Measurements from ENCODE around the gene CMA1. TPM values are rescaled to one million over a fixed set of nuclear protein-coding genes. Genes with fewer than 3 reads are reported as not detected.
"Not testable (repeated sequence)": the region's sequence is repeated elsewhere in the genome, so short reads cannot be mapped to it uniquely, and the experiment has no call there.

Gene CMA1
- total RNA-seq (not detected), polyA plus RNA-seq (under 1 TPM in 1 of 2 donors, not detected in 1; 0.81 TPM)

DNA sequence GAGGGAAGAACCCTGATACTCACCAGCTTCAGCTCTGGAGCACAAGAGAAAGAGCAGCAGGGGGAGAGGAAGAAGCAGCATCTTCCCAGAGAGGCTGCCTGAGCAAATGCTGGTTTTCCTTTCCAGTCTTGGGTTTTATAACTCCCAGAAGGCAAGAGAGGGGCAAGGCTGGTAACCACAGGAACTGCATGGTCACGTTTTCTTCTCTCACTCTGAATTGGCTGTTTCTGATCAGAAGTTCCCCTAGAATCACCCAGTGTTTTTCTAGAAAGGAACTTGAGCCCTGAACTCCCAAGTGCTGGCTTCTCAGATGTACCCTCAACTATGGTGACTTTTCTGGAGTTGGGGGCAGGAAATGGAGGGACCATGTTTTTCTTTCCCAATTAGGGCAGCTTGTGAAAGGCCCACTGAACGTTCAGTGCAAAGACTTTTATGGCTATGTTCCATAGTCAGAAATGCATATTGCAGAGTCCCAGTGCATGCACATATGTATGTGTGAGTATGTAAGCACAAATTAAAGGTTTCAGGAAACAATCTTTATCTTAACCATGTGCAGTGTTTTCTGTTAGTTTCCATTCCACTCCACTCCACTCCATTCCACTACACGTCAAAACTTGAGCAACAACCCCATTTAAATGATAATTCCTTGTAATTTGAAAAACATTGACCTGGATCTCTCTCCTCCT, at the start of gene CMA1:
TSS of gene CMA1 (minus strand) at position 111 of the 686 bp plus-strand sequence. CDS start at position 81, 30 bp downstream.
- 40% methylated on average over 3 of the region's 3 CpGs for WGBS
- Histone ChIP-seq H3K4me1 (ENCODE audit: control insufficient read depth in 4 of 4, insufficient read depth in 4 of 4, low read length in 3 of 4) (no peaks in the 10 kb centered on the region), H3K36me3 (ENCODE audit: control insufficient read depth in 4 of 4, insufficient read depth in 3 of 4, low read depth in 1 of 4, low read length in 3 of 4) (no peaks in the 10 kb centered on the region), H3K27ac (ENCODE audit: low read depth in 1 of 2, low read length in 2 of 2) (no peak within 1 kb of the TSS), H3K9me3 (ENCODE audit: control insufficient read depth in 4 of 4, low read length in 3 of 4) (no peaks in the 10 kb centered on the region), H3K9ac (ENCODE audit: low read depth in 1 of 2, low read length in 2 of 2) (no peak within 1 kb of the TSS), H3K27me3 (ENCODE audit: control insufficient read depth in 4 of 4, insufficient read depth in 4 of 4, low read length in 3 of 4) (no peaks in the 10 kb centered on the region), H3K4me3 (ENCODE audit: low read depth in 1 of 3, low read length in 3 of 3) (no peak within 1 kb of the TSS)
- DNase-seq (ENCODE audit: low spot score) = no peak
- TF ChIP-seq JUND (IDR thresholded peaks at IDR 0.05) (no peak), HNF4A (conservative IDR thresholded peaks at IDR 0.05) (no peak), ATF3 (IDR thresholded peaks at IDR 0.05) (no peak), SP1 (IDR thresholded peaks at IDR 0.05) (no peak), RAD21 (IDR thresholded peaks at IDR 0.05) (no peak), YY1 (IDR thresholded peaks at IDR 0.05) (no peak), FOXA1 (IDR thresholded peaks at IDR 0.05) (no peak), GABPA (IDR thresholded peaks at IDR 0.05 in 1 of 2, conservative IDR thresholded peaks at IDR 0.05 in 1 of 2) (no peak)
- TF ChIP-seq, protein P1, sequence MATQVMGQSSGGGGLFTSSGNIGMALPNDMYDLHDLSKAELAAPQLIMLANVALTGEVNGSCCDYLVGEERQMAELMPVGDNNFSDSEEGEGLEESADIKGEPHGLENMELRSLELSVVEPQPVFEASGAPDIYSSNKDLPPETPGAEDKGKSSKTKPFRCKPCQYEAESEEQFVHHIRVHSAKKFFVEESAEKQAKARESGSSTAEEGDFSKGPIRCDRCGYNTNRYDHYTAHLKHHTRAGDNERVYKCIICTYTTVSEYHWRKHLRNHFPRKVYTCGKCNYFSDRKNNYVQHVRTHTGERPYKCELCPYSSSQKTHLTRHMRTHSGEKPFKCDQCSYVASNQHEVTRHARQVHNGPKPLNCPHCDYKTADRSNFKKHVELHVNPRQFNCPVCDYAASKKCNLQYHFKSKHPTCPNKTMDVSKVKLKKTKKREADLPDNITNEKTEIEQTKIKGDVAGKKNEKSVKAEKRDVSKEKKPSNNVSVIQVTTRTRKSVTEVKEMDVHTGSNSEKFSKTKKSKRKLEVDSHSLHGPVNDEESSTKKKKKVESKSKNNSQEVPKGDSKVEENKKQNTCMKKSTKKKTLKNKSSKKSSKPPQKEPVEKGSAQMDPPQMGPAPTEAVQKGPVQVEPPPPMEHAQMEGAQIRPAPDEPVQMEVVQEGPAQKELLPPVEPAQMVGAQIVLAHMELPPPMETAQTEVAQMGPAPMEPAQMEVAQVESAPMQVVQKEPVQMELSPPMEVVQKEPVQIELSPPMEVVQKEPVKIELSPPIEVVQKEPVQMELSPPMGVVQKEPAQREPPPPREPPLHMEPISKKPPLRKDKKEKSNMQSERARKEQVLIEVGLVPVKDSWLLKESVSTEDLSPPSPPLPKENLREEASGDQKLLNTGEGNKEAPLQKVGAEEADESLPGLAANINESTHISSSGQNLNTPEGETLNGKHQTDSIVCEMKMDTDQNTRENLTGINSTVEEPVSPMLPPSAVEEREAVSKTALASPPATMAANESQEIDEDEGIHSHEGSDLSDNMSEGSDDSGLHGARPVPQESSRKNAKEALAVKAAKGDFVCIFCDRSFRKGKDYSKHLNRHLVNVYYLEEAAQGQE (IDR thresholded peaks at IDR 0.05) = no peak

DNA sequence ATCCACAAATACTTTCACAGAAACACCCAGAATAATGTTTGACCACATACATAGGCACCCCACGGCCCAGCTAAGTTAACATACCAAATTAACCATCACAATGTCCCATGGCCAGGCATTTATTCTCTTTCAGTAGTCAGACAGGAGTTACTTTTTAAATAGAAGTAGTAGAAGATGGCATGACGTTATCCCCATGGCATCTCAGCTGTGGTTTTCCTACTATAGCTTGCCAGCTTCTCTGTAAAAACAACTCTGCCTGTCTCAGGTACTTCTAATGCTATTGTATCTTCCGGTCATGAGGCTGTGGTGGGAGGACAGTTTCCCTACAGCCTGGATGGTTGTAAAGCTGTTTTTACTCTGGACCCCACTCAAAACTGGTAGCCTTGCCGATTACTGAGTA, 48.7 kb upstream of the CMA1 start:
- Histone ChIP-seq H3K27ac (ENCODE audit: low read depth in 1 of 2, low read length in 2 of 2) (no peak overlapping the region), H3K9me3 (ENCODE audit: control insufficient read depth in 4 of 4, low read length in 3 of 4) (no peaks in the 10 kb centered on the region), H3K36me3 (ENCODE audit: control insufficient read depth in 4 of 4, insufficient read depth in 3 of 4, low read depth in 1 of 4, low read length in 3 of 4) (no peaks in the 10 kb centered on the region), H3K4me3 (ENCODE audit: low read depth in 1 of 3, low read length in 3 of 3) (no peak overlapping the region), H3K27me3 (ENCODE audit: control insufficient read depth in 4 of 4, insufficient read depth in 4 of 4, low read length in 3 of 4) (no peaks in the 10 kb centered on the region), H3K4me1 (ENCODE audit: control insufficient read depth in 4 of 4, insufficient read depth in 4 of 4, low read length in 3 of 4) (no peaks in the 10 kb centered on the region), H3K9ac (ENCODE audit: low read depth in 1 of 2, low read length in 2 of 2) (no peak overlapping the region)
- DNase-seq (ENCODE audit: low spot score) = no peak
- TF ChIP-seq RXRA (IDR thresholded peaks at IDR 0.05) = no peak
- TF ChIP-seq GABPA (IDR thresholded peaks at IDR 0.05 in 1 of 2, conservative IDR thresholded peaks at IDR 0.05 in 1 of 2) = no peak
- no peak for TF ChIP-seq FOXA2 (IDR thresholded peaks at IDR 0.05)
- no peak for TF ChIP-seq NR2F2 (IDR thresholded peaks at IDR 0.05)
- TF ChIP-seq, protein P1 (IDR thresholded peaks at IDR 0.05) = no peak
- TF ChIP-seq HNF4A (conservative IDR thresholded peaks at IDR 0.05) = no peak
- no peak for TF ChIP-seq TAF1 (conservative IDR thresholded peaks at IDR 0.05)
- TF ChIP-seq SP1 (IDR thresholded peaks at IDR 0.05) = no peak
- no peak for TF ChIP-seq RAD21 (IDR thresholded peaks at IDR 0.05)
- 53% methylated on average over 4 of the region's 4 CpGs for WGBS

GRCh38 chr14:24549064-24549463, 41.0 kb upstream of the CMA1 start:
- not testable (repeated sequence) for H3K4me1 ChIP-seq (ENCODE audit: control insufficient read depth in 4 of 4, insufficient read depth in 4 of 4, low read length in 3 of 4); DNase-seq (ENCODE audit: low spot score); H3K4me3 ChIP-seq (ENCODE audit: low read depth in 1 of 3, low read length in 3 of 3); H3K9me3 ChIP-seq (ENCODE audit: control insufficient read depth in 4 of 4, low read length in 3 of 4); H3K9ac ChIP-seq (ENCODE audit: low read depth in 1 of 2, low read length in 2 of 2); H3K27me3 ChIP-seq (ENCODE audit: control insufficient read depth in 4 of 4, insufficient read depth in 4 of 4, low read length in 3 of 4); H3K27ac ChIP-seq (ENCODE audit: low read depth in 1 of 2, low read length in 2 of 2); H3K36me3 ChIP-seq (ENCODE audit: control insufficient read depth in 4 of 4, insufficient read depth in 3 of 4, low read depth in 1 of 4, low read length in 3 of 4)
- 40% methylated on average over 1 of the region's 1 CpG for WGBS

Data from liver (tissue), 9 donors.